C4-2B (cell line): Measurements from ENCODE around the gene TRANK1.

Experiments
- ZFX ChIP-seq: fragments of 450-650 bp; IDR thresholded peaks from 2 replicates; pipeline ENCODE4 v1.6.1; 2017
- TF ChIP-seq, protein P1 (sequence below): fragments of 450-650 bp; conservative IDR thresholded peaks from 2 replicates; pipeline ENCODE4 v1.5.1; 2017; ENCODE audit warnings: mild to moderate bottlenecking

DNA sequence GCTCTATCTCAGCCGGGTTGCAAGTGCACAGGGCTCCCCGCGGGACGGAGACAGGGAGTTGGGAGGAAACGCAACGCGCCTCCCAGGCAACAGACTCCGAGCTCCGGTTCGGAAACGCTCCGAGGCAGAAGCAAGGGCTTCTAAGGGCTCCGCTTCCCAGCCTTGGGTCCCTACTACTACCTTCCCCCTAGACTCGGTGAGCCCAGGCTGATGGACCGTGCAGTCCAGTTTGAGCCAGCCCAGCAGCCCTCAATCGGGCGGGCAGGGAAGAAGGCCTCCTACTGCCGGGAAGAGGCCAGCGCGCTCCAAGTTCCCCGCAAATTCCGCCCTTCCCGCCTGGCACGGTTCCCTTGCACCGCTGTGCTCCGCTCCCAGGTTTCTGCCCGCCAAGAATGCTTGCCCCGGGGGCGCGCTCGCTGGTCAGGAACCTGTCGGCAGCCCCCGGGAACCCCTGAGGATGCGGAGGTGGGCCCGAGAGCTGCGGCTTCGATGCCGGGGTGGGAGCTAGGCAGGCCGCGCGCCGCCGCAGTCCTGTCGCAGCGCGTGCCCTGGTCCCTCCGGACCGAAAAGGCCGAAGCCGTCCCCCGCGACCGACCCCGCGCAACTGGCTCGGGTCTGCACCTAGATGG lies 728 bp downstream of the TRANK1 start:
- TF ChIP-seq ZFX = no peak
- TF ChIP-seq, protein P1, sequence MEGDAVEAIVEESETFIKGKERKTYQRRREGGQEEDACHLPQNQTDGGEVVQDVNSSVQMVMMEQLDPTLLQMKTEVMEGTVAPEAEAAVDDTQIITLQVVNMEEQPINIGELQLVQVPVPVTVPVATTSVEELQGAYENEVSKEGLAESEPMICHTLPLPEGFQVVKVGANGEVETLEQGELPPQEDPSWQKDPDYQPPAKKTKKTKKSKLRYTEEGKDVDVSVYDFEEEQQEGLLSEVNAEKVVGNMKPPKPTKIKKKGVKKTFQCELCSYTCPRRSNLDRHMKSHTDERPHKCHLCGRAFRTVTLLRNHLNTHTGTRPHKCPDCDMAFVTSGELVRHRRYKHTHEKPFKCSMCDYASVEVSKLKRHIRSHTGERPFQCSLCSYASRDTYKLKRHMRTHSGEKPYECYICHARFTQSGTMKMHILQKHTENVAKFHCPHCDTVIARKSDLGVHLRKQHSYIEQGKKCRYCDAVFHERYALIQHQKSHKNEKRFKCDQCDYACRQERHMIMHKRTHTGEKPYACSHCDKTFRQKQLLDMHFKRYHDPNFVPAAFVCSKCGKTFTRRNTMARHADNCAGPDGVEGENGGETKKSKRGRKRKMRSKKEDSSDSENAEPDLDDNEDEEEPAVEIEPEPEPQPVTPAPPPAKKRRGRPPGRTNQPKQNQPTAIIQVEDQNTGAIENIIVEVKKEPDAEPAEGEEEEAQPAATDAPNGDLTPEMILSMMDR = no peak
